NCI-H2227 (cell line): ENCODE data around the gene GAREM1.
"Not testable (repeated sequence)": the region's sequence is repeated elsewhere in the genome, so short reads cannot be mapped to it uniquely, and the experiment has no call there.

Experiments
- DNase-seq: peaks from one replicate; lab custom pipeline; 2025; ENCODE audit not compliant: unreplicated experiment; lab: John Stamatoyannopoulos, UW

GAREM1 gene

DNA sequence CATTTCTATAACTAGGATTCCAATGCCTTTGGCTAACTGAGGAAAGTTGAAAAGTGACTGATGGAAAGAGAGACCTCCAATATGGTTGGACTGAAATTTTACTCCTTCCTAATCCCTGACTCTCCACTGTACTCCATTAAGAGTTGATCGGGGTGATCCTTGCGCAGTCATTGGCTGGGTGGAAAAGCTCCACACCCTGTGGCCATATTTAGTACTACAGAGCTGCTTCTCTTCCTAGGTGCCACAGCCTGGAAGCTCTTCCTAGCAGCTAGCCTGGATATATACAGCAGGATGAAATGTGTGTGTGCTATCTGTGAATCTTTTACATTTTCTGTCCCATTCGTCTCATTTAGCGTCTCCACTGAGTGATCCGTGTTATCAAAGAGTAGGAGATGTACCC is 209.7 kb downstream of the GAREM1 start:
- DNase-seq = no peak

DNA sequence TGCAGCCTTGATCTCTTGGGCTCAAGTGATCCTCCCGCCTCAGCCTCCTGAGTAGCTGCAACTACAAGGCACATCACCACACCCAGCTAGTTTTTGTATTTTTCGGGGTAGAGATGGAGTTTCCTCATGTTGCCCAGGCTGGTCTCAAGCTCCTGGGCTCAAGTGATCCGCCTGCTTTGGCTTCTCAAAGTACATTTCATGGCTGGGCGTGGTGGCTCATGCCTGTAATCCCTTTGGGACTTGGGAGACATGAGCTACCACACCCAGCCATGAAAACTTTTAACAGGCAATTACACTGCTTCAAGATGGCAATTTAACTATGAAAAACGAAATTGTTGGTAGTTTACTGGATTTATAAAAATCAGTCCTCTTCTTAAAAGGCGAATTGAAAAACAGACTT is 211.1 kb downstream of the GAREM1 start:
- DNase-seq = no peak

DNA sequence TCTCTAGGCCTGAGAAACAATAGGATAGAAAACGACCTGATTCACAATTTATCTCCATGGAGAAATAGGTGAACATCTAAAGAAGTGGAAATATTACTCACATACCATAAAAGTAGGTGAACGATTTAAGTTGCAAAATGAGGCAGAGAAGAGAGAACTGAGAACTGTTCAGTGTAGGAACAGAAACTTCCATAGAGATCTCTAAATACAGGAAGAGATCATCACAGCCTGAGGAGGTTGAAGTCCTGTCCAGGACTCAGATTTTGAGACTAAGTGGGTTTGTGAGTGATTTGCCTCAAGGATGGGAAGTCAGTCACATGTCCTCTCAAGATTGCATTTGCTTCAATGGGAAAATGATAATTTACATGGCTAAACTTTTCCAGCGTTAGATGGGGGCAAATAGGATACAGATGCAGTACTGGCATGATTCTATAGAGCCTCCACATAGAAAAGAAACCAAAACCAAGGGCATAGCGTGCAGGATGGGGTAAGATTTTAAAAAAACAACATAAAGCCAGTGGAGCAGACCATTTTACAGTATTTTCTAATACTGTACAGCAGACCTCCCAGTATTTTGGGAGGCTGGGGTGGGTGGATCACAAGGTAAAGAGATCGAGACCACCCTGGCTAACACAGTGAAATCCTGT is 212.0 kb downstream of the GAREM1 start:
- no peak for DNase-seq

DNA sequence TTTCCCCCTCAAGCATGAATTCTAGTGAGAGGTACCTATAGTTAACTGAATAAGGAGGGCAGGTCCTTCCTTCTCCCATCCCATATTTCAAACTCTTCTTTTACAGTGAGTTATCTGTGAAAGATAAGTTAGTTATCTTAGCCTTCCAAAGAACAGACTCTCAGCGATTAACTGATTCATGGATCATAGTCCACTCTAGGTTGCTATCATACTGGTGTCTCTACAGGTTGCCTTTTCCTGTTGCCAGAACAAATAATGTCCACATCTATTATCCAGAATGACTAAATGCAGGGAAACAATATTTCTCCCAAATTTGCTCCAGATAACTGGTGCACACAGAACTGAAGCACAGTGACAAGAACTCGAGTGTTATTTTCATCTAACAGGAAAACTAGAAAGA is 212.5 kb downstream of the GAREM1 start:
- no peak for DNase-seq

DNA sequence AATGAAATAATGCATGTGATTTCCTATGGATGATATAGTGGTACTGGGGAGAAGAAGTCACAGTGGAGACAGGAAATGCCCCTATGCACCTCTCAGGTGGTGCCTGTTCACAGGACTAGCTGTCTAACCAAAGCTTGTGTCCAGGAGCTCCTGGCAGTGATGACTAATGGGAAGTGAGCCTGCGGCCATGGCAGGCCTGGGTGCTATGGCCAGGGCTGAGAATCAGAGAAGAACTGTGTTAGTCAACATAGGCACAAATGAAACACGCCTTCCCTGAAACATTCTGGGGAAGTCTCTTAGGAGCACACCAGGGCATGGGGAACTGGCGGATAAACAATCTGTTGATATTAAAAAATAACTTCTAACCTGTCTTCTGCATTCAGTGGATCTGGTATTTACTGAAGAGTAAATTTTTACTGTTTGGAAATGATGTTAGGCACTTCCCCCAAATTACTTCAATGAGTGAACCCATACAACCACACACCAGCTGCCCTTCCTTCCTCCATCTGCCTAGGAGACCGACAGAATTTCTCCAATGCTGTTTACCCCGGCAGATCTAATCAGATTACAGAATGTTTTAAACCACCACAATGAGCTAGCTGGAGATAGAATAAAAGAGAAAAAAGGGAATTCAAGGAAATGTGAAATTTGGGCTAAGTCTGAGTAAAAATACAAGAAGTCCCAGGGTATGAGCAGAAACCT is 213.4 kb downstream of the GAREM1 start:
- no peak for DNase-seq

DNA sequence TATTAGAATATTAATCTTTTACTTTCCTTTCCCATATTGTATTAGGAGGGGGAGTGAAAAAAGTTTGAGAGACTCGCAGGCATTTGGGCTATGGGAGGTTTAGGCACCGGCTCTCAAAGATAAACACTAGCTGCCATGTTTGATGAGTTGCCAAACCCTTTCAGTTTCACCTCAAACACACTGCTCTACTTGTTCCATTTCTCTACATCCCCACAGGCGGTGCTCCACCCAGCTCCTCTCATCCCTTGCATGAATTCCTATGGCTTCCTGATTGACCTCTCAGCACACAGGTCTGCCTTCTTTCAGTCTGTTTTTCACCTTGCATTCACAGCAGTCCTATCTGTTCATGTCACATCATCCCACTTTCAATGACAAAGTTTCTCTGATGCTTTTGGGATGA is 215.1 kb downstream of the GAREM1 start:
- no peak for DNase-seq

DNA sequence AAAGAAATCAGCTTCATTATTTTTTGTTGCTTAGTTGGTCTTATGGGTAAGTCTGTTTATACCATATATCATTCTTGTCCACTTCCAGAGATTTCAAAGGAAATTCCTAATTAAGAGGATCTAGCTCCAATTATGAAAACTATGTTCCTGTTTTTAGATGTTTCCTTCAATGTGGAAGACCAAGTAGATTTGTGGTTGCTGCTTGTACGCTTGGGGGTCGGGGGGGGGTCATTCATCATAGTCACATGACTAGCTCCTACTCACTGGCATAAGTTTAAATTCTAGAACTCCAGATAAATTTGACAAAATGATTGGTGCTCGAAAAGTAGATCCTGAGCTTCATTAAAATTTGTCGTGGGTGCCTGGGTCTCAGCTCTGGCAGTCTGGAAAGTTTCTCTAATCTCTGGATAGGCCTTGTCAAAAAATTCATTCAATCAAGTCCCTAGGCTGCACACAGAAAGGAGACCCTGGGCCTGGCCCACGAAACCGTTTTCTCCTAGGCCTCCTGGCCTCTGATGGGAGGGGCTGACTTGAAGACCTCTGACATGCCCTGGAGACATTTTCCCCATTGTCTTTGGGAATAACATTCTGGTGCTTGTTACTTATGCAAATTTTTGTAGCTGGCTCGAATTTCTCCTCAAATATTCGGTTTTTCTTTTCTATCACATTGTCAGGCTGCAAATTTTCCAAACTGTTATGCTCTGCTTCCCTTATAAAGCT is 218.4 kb downstream of the GAREM1 start:
- no peak for DNase-seq

DNA sequence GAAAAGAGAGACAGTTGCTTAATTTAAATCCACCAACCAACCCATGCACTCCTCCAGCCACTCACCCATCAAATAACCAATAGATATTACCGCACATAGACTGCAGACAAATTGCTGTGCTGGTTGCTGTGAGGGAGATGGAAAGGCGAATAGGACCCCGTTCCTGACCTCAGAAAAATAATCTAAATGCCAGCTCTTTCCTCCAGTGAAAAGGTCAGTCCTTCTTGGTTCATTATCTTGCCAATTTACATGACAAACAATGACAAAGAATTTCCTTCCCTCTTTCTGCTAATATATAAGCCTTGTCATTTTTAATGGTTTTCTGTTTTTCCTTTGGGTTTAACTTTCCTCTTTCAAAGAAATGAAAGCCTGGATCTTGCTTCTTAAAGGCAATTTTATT is 219.2 kb downstream of the GAREM1 start:
- DNase-seq = no peak

DNA sequence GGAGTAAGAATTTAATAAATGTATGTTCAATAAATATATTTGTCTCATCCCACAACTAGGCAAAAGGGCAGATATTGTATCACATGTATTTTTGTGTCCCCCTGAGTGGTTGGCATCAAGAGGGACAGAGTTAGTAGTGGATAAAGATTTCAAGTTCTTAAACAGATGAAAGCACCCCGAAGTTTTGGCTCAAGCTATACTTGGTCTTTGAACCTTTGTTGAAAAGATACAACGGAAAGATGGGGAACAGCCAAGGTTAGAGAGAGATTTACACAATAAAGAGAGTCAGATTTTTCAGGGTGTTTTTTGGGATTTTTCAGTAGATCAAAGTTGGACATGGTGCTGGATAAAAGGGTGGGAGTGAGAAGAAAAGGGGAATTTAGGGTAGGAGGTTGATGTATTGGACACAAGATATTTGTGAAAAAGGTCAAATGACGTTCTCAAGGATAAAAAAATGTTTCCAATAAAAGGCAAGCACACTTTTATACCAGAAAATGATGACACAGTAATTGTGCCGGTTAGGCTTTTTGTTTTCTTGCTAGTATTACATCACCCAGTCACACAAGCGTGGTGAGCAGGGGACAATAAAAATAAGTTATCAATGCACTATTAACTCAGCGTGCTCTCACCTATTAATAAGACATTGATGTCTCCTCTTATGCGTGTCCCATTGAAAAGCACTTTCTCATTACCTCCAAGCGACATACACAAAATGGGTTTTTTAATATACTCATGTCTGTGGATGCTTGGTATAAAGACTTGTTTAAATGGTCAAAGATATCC is 221.3 kb downstream of the GAREM1 start:
- no peak for DNase-seq

DNA sequence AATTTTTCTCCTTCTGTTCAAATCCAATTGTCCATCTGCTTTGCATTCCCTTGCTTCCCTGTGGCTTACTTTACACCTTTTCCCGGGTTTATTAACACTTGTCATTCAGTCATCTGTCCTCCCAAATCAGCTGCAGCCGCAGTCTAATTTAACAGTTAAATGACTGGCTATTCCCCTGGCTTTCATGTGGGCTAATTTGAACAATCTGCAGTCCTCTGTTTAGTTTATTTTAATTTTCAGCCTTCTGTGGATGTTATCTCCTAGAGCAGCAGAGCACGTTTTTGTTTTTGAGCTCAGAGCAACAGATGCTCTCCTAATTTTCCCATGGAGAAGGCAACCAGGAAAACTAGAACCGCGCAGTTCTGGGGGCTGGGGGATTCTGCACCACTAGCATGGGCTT is 225.8 kb downstream of the GAREM1 start:
- no peak for DNase-seq

DNA sequence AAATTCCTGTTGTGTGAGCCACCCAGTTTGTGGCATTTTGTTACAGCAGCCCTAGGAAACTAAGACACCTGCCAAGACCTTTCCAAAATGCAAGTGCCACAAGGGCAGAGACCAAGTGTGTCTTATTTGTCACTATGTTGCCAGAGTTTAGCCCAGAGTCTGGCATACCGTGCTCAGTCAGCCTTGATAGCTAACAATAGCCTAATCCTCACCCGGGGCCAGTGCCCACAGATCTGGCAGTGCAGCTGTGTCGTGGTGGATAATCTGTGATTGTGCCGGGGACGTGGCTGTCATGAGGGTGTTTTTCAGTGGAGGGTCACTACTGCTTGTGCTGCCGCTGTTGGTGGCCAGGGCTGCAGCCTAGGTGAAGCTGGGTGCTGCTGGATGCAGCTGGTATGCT is 227.3 kb downstream of the GAREM1 start:
- DNase-seq = no peak

DNA sequence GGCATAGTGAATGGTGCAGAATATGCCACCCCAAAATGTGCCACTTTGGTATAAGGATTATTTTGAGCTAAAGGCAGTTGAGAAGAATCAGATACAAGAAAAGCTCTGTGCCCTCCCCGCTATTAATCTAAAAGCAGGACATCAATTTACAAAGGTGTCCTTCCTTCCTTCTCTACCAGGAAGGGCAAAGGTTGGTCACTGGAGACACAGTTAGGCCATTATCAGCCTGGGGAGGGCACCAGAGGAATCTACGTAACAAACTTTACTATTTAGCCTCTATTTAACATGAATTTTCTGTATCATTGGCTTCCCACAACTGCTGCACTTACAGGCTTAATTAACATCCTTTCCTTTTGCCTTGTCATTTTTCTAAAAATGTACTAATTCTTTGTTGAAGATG is 228.3 kb downstream of the GAREM1 start:
- no peak for DNase-seq

DNA sequence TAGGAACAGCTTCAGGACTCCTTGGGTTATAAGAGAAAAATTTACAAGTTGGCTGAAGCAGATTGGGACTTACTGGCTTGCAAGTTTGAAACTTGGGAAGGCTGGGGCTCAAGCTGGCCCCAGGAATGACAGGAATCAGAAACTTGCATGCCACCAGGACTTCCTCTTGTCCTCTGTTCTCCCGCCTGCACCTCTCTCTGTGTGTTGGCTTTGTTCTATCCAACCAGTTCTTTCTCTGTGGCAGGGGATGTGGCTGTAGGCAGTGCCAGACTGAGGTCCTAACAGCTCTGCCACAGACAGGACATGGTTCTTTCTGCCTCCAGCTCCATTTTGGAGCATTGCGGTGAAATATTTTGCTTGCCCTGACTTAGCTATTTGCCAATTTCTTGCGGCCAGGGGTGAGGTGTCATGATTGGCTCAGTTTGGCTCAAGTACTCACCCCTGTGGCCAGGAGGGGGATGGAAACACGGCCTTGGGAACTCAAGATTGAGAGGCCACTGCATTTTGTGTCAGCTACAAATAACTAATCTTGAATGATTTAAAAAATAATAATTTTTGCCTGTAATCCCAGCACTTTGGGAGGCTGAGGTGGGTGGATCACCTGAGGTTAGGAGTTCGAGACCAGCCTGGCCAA is 231.9 kb downstream of the GAREM1 start:
- DNase-seq = no peak

DNA sequence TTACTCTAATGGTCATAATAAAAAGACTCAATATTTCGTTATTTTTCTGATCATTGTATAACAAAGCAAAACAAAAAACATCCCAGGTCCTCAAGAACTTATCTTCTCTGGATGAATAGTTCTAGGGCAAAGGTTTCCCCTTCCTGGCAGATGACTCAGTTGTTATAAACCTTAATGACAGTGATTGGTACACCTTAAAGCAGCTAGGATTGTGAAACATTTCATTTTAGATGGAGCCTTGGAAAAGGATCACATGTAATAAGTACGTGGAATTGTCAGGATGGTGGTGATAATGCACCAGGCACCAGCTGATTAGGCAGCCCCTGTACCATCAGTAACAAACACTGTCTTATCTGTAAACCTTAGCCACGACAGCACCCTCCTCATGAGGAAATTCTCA is 233.6 kb downstream of the GAREM1 start:
- no peak for DNase-seq

DNA sequence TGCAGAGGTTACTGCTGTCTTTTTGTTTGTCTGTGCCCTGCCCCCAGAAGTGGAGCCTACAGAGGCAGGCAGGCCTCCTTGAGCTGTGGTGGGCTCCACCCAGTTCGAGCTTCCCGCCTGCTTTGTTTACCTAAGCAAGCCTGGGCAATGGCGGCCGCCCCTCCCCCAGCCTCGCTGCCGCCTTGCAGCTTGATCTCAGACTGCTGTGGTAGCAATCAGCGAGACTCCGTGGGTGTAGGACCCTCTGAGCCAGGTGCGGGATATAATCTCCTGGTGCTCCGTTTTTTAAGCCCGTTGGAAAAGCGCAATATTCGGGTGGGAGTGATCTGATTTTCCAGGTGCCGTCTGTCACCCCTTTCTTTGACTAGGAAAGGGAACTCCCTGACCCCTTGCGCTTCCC is 237.3 kb downstream of the GAREM1 start:
- not testable (repeated sequence) for DNase-seq

DNA sequence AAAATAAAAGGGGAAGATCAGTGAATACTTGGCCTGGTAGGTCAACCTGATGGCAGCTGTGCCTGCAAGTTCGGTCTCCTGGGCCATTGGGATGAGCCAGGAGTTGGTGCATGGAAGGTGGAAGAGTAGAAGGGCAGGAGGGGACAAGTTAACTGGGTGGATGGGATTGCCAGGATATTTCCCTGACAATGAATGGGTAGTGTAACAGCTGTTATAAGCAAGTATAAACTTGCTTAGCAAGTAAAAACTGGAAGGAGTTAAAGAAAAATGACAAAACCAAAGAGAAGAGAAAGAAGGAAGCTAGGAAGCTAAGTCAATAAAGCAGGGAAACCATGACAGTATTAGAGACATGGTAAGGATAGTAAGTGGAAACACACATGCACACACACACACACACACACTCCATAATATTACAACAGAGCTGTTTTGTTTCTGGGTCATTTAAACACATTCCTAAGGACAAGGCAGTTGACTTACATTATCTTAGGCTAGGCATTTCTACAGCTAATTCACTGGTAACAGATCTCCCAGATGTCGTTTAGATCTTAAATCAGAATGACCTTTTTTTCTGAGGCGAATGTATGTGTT is 251.2 kb downstream of the GAREM1 start:
- no peak for DNase-seq

DNA sequence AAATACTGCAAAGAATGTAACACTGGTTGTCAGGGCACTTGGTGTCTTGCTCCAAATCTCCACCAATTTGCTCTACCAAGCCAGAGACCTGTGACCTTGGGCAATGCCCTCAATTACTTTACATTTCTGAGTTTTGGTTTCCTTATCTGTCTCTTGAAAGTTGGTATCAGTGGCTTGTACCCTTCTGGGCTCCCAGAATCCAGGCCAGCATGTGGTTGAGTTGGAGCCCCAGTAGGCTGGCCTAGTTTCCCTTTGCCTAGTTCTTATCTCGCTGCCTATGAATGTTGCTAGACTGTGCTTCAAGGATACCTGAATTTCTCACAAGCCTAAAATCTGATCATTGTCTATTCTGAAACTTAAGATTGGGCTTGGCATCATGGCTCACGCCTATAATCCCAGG is 254.3 kb downstream of the GAREM1 start:
- no peak for DNase-seq

DNA sequence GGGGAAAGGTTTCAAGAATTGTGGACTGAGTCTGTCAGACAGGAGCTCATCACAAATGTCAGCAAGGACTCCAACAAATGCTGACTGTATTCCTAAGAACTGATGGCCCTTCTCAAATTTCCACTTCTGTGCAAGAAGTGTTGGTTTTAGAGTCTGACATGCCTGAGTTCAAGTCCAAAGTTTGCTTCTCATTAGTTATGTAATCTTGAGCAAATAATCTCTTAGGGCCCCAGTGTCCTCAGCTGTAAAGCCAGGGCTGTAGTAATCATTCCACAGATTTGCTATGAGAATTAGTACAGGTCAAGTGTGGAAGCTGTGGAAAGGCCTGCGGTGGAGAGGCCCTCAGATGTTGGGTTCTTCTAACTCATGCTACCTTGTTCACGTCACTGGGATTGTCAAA is 257.0 kb downstream of the GAREM1 start:
- DNase-seq = no peak
